Stimulated activated CD8-positive, alpha-beta memory T cell treated with anti-CD3 and anti-CD28 coated beads, Interleukin-12 subunit alpha, Interleukin-12 subunit beta, amount 100 ng/mL, for 4 hours (primary cell): ENCODE measurements around the gene HIC1.

ENCODE experiments used
- DNase-seq: peaks from one replicate; pipeline ENCODE4 v3.0.0-alpha.2; 2020; ENCODE audit warnings: low read depth

The HIC1 gene

DNA sequence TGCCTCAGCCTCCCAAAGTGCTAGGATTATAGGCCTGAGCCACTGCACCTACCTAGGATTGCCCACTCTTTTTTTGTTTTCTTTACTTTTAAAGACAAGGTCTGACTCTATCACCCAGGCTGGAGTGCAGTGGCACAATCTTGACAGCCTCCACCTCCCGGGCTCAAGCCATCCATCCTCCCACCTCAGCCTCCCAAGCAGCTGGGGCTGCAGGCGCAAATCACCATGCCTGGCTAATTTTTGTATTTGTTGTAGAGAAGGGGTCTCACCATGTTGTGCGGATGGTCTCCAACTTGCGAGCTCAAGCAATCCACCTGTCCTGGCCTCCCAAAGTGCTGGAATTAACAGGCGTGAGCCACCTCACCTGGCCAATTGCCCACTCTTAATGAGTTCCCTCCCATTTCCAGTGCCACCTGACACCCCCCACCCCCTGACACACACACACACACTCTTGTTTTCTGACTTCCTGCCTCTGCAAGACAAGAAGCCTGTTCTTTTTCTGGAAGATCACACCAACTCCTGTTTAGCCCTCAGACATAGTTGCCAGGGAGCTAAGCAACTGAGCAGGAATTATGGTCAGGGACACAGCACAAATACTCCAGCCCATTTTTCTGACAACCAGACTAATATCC lies 10.5 kb upstream of the HIC1 start:
- DNase-seq, result no peak

DNA sequence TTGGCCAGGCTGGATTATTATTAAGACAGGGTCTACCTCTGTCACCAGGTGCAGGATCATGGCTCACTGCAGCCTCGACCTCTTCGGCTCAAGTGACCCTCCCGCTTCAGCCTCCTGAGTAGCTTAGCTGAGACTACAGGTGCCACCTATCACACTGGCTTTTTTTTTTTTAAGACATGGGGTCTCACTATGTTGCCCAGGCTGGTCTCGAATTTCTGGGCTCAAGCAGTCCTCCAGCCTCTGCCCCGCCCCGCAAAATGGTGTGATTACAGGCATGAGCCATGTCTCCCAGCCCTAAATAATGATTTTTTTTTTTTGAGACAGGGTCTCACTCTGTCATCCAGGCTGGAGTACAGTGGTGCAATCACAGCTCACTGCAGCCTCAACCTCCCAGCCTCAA lies 7.3 kb upstream of the HIC1 start:
- no peak for DNase-seq

DNA sequence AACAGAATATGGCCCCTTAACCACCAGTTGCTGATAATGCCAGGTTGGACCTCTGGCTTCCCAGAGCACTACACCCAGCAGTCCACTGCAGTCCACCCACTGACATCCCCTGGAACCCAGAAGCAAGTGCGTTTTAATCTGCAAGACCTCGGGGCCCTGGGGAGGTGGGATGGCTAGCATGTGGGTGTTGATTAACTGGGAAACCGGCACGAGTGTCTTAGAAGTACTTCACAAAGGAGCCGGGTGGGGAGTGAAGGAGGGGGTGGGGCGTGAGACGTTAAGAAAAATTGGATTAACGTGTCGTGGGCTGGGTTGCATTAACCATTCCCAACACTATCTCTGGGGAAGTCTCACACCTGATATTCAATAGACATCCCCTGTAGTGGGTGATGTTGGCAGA lies 6.1 kb upstream of the HIC1 start:
- no peak for DNase-seq

DNA sequence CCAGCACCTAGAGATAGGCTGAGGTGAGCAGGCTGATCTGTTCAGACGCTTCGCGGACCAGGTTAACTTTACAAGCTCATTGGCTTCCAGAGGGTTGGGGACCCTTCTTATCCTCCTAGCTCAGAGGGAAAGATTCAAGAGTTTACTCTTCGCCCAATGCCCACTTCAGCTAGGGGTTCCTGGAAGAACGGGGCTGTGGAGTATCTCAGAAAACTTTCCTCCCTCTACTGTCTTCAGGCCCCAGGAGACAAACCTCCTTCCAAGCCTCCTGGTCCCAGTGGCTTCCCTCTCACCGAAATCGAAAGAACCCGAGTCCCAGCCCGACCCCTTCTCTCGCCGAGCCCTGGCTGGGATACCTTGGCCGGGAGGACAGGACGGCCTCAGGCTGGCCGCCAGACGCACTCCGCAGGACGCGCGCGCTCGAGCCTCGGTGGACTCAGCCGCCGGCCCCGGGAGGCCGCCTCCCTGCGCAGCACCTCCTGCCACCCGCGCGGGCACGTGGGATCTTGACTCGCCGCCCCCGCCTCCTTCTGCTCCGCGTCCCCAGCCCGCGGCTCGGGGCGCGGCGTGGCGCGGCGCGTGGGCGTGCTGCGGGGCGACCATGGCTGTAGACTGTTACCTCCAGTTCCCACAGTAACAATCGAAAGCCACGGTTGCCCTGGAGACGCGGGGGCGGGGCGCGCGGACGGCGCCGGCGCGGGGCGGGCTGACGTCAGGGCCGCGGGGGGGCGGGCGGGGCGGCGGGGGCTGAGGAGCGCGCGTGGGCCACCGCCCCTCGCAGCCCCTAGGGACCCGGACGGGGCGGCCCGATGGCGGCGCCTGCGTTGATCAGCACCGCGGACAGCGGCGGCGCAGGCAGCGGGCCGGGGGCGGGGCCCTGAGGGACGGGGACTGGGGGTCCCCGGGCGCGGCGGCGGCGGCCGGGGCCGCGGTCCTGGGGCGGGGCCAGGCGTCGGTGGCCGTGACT lies 5.3 kb upstream of the HIC1 start:
- DNase-seq, result peak; percentile 91

DNA sequence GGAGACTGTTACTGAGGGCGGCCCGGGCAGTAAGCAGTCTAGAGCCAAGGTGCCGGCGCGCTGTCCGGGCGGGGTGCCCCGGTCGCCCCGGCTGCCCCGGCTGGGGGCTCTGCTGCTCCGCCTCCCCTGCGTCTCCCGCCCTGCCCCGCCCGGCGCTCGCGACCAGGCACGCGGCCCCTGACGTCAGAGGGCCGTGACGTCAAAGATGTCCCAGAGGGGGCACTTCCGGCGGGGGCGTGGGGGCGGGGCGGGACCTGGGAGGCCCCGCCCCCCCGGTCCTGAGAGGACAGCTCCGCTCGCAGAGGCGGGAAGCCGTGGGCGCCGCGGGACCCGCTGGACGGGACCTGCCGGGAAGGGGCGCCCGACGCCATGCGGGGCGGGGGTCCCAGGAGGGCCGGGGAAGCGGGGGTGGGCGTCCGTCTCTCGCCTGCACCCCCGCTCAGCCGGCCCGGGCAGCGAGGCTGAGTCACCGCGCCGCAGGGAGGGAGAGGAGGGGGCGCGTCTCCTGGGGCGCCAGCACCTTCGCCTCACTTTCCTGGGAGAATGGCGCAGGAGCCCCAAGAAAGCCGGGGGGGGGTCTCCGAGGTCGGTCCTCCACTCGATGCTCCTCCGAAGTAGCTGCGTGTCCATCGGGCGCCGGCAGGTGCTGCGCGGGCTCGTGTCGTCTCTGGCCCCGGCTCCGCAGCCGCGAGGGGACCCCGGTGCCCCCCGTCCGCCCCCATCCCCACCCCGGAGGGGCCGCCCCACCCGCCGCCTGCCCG lies 4.4 kb upstream of the HIC1 start:
- DNase-seq, result peak; percentile 65

DNA sequence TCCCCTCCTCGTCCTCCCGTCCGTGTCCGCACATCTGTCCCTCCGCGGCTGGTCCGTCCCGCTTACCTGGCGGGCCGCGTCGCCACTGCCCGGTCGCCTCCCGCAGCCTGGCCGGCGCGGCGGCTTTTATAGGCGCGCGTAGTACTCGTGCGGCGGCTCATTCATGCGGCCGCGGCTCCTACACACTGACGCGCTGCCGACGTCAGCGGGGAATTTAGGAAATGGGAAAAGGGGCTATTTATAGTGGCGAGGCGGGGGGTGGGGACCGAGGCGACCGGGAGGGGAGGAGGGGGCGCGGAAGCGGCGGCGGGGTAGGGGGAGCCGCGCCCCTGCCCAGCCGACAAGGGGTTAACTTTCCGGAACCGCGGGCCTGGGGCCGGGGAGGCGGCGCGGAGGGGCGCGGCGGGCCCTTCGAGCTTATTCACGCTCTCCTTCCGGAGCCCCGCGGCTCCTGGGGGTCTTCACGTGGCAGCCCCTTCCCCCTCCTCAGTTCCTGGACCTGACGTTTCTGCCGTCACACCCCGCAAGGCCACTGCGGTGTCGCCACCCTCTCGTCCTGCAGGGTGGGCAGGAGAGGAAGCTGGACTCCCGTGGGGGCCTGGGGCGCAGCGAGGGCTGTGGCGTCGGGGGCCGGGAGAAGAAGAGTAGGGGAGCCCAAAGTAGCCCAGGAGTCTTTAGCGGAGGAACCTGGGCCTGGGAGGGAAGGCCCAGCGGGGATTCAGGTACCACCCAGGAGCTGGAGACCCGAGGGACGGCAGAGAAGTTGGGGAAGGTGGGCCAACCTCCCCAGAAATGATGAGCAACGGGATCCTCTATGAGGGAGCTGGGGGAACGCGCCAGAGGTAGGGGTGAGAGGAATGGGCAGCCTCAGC lies 3.6 kb upstream of the HIC1 start:
- DNase-seq, result no peak

DNA sequence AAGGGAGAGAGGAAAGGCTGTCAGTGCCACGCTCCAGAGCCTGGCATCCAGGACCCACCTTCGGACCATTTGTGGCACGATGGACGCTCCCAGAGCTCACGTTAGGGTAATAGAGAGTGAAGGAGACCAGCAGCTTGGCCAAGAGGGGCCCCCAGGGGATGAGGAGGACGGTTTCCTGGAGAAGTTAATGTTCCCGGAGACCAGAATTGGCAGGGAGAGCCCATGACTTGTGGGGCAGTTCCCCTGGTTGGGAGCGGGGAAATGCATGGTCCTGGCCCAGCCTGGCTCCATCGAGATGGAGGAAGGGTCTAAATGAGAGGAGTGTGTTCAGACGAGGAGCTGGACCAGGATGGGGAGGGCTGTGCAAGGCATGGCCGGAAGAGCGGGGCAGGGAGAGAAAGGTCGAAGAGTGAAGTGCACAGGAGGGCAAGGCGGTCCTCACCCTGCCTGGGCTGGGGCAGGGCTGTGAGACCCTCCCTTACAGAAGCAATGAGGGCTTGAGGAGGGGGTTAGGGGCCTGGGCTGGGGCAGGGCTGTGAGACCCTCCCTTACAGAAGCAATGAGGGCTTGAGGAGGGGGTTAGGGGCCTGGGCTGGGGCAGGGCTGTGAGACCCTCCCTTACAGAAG lies 2.9 kb upstream of the HIC1 start:
- DNase-seq, result no peak

DNA sequence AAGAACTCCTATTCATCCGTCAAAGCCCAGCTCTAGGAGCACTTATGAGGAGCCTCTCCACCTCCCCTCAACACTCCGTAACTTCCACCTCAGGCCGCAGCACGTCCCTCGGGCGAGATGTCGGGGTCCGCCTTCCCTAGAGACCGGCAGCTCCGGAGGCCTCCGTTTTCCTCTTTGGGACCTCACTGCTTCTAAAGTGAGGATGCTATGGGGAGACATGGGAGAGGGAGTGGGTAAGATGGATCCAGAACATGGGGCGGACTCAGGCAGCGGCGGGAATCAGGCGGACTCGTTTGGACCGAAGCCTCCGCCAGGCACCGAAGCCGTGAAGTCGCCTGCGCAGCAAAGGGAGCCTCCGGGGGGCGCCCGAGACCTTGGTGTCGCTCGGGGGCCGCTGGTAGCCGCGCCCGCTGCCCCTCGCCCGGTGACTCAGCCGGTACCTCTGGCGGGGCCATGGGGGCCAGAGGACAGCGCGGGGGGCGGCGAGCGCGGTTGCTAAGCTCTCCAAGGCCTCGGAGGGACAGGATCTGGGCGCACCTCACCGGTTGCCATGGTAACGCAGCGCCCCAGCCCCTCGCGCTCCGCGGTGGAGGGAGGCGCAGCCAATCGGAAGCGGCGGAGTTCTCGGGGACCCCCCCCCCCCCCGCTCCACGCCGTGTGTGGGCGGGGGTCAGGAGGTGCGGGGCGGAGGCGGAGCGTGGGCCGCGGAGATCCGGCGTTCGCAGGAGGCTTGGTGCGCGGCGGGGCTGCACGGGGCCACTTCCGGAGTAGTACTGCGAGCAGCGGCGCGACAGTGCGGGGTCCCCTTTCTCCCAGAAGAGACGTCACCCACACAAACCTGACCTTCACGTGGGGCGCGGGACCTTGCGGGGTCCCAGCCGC lies 1.3 kb upstream of the HIC1 start:
- DNase-seq, result peak; percentile 77

DNA sequence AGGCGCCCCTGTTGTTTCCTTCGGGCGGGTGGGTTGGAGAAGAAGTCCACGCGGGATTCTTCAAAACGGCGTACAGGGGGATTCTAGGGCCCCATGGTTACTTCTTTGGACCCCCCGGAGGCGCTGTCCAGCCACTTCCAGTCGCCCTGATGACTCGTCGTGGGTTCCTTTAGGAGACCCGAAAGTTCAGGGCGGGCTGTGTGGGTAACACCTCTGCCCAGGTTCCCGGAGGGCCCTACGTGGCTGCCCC lies 716 bp upstream of the HIC1 start:
- no peak for DNase-seq

DNA sequence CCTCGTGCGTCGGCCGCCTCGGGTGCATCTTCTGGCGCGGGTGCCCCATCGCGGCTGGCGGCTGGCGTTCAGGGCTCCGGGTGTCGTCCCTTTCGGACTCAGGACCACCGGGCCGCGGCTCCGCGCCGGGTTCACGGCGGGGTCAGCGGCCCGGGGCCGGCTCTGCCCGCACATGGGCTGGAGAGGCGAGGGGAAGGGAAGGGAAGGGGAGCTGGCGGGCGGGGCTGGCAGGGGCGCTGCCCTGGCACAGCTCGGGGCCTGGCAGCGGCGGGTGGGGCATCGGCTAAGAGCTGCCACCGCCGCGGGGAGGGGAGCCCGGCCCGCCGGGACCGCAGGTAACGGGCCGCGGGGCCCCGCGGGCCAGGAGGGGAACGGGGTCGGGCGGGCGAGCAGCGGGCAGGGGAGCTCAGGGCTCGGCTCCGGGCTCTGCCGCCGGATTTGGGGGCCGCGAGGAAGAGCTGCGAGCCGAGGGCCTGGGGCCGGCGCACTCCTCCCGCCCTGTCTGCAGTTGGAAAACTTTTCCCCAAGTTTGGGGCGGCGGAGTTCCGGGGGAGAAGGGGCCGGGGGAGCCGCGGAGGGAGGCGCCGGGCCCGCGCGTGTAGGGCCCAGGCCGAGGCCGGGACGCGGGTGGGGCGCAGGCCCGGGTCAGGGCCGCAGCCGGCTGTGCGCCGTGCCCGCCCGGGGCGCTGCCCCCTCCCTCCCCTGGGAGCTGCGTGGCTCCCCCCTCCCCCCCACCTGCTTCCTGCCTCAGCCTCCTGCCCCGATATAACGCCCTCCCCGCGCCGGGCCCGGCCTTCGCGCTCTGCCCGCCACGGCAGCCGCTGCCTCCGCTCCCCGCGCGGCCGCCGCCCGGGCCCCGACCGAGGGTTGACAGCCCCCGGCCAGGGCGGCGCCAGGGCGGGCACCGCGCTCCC lies 646 bp downstream of the HIC1 start:
- no peak for DNase-seq

DNA sequence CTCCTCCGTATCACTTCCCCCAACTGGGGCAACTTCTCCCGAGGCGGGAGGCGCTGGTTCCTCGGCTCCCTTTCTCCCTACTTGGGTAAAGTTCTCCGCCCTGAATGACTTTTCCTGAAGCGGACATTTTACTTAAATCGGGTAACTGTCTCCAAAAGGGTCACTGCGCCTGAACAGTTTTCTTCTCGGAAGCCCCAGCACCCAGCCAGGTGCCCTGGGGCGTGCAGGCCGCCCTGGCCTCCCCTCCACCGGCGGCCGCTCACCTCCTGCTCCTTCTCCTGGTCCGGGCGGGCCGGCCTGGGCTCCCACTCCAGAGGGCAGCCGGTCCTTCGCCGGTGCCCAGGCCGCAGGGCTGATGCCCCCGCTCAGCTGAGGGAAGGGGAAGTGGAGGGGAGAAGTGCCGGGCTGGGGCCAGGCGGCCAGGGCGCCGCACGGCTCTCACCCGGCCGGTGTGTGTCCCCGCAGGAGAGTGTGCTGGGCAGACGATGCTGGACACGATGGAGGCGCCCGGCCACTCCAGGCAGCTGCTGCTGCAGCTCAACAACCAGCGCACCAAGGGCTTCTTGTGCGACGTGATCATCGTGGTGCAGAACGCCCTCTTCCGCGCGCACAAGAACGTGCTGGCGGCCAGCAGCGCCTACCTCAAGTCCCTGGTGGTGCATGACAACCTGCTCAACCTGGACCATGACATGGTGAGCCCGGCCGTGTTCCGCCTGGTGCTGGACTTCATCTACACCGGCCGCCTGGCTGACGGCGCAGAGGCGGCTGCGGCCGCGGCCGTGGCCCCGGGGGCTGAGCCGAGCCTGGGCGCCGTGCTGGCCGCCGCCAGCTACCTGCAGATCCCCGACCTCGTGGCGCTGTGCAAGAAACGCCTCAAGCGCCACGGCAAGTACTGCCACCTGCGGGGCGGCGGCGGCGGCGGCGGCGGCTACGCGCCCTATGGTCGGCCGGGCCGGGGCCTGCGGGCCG lies 1.6 kb downstream of the HIC1 start:
- no peak for DNase-seq

DNA sequence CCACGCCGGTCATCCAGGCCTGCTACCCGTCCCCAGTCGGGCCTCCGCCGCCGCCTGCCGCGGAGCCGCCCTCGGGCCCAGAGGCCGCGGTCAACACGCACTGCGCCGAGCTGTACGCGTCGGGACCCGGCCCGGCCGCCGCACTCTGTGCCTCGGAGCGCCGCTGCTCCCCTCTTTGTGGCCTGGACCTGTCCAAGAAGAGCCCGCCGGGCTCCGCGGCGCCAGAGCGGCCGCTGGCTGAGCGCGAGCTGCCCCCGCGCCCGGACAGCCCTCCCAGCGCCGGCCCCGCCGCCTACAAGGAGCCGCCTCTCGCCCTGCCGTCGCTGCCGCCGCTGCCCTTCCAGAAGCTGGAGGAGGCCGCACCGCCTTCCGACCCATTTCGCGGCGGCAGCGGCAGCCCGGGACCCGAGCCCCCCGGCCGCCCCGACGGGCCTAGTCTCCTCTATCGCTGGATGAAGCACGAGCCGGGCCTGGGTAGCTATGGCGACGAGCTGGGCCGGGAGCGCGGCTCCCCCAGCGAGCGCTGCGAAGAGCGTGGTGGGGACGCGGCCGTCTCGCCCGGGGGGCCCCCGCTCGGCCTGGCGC lies 2.4 kb downstream of the HIC1 start:
- DNase-seq, result no peak

DNA sequence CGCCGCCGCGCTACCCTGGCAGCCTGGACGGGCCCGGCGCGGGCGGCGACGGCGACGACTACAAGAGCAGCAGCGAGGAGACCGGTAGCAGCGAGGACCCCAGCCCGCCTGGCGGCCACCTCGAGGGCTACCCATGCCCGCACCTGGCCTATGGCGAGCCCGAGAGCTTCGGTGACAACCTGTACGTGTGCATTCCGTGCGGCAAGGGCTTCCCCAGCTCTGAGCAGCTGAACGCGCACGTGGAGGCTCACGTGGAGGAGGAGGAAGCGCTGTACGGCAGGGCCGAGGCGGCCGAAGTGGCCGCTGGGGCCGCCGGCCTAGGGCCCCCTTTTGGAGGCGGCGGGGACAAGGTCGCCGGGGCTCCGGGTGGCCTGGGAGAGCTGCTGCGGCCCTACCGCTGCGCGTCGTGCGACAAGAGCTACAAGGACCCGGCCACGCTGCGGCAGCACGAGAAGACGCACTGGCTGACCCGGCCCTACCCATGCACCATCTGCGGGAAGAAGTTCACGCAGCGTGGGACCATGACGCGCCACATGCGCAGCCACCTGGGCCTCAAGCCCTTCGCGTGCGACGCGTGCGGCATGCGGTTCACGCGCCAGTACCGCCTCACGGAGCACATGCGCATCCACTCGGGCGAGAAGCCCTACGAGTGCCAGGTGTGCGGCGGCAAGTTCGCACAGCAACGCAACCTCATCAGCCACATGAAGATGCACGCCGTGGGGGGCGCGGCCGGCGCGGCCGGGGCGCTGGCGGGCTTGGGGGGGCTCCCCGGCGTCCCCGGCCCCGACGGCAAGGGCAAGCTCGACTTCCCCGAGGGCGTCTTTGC lies 3.1 kb downstream of the HIC1 start:
- DNase-seq, result no peak

DNA sequence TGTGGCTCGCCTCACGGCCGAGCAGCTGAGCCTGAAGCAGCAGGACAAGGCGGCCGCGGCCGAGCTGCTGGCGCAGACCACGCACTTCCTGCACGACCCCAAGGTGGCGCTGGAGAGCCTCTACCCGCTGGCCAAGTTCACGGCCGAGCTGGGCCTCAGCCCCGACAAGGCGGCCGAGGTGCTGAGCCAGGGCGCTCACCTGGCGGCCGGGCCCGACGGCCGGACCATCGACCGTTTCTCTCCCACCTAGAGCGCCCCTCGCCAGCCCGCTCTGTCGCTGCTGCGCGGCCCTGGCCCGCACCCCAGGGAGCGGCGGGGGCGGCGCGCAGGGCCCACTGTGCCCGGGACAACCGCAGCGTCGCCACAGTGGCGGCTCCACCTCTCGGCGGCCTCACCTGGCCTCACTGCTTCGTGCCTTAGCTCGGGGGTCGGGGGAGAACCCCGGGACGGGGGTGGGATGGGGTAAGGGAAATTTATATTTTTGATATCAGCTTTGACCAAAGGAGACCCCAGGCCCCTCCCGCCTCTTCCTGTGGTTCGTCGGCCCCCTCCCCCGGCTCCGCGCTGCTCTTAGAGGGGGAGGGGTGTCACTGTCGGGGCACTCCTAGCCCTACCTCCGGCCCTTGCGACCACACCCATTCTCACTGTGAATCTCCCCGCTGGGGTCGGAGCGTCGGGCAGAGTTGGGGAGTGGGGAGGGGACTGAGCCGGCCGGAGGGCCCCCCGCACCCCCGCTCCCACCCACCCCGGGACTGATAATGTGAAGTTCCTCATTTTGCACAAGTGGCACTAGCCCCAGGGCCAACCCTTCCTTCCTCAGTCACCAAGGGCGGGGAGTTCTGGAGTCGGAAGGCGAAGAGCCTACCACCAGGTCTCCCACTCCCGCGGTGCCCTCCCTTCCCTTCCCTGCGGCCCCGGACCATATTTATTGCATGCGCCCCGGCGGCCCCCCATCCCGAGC lies 4.0 kb downstream of the HIC1 start:
- DNase-seq, result no peak

DNA sequence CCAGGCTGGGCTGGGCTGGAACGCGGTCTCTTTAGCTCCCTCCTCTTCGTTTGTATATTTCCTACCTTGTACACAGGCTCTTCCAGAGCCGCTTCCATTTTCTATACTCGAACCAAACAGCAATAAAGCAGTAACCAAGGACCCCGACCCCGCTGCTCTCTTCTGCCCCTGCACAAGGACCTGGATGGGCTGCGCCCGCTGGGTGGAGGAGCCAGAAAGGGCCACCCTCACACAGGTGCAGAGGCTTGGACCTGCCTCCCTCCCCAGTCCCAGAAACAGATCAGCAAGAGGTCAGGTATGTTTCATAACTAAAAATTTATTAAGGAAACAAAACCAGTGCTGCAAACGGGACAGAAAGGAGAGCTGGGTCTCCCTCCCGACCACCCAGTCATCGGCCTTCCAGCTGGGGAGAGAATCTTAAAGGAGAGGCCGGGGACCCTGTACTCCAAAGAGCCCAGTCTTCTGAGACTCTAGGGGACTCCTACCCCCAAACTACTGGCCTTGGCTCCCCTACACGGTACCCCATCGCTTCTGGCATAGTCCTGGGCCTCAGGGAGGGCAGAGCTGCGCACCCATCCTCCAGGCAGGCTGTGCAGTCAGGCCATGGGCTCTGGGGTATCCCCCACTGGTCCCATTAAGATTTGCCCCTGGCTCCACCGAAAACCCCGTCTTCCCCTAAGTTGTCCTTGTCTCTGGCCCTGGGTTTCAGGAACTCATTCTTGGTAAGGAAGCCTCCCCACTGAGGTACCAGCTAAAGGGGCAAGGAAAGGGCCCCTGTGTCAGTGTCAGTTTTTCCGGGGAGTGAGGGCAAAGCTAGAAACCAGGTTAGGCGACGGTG lies 4.9 kb downstream of the HIC1 start:
- DNase-seq, result no peak
